Peyer's patch (tissue), 4 donors: Measurements from ENCODE around the gene OR10J1.

Source experiments
- POLR2A ChIP-seq, 2 donors: fragments of 450-650 bp; IDR thresholded peaks; one replicate each; pipeline ENCODE4 v1.5.1; 2017; ENCODE audit warnings: antibody characterized with exemption in 2 of 2, mild to moderate bottlenecking in 2 of 2, moderate library complexity in 2 of 2
- TF ChIP-seq, protein P1 (sequence below), 6 experiments: fragments of 450-650 bp in 4 of 6; fragments of 200-600 bp in 2 of 6; sonication (generic) in 1 of 6; IDR thresholded peaks; one replicate each; pipeline ENCODE4 v1.5.1; 2017 to 2019; ENCODE audit warnings: antibody characterized with exemption in 6 of 6, mild to moderate bottlenecking in 3 of 6, moderate library complexity in 1 of 6

DNA sequence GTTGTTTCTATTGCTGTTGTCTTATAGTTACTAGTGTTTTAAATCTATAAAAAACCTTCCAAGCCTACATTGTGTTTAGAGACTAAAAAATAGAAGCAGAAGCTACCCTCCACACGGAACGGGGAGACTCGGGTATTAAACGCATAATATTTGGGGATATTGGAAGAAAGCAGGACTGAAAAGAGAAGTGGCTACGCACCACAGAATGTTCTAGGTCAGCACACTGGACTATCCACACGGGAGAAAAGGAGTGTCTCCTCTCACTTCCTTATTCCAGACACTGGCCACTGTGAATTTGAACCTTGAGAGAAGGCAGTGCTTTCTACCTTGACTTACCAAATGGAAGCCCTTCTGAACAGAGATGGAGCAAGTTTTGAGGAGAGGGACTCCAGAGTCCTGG, 8.5 kb upstream of the OR10J1 start:
- TF ChIP-seq, protein P1, sequence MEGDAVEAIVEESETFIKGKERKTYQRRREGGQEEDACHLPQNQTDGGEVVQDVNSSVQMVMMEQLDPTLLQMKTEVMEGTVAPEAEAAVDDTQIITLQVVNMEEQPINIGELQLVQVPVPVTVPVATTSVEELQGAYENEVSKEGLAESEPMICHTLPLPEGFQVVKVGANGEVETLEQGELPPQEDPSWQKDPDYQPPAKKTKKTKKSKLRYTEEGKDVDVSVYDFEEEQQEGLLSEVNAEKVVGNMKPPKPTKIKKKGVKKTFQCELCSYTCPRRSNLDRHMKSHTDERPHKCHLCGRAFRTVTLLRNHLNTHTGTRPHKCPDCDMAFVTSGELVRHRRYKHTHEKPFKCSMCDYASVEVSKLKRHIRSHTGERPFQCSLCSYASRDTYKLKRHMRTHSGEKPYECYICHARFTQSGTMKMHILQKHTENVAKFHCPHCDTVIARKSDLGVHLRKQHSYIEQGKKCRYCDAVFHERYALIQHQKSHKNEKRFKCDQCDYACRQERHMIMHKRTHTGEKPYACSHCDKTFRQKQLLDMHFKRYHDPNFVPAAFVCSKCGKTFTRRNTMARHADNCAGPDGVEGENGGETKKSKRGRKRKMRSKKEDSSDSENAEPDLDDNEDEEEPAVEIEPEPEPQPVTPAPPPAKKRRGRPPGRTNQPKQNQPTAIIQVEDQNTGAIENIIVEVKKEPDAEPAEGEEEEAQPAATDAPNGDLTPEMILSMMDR (IDR thresholded peaks at IDR 0.05), result no peak
- TF ChIP-seq POLR2A (IDR thresholded peaks at IDR 0.05), result no peak
